A549 (cell line): ENCODE data around the gene CNIH3. TPM values are rescaled to one million over a fixed set of nuclear protein-coding genes. Genes with fewer than 3 reads are reported as not detected.

Experiments used
- ATAC-seq, 2 experiments: fragments of 200-7000 bp in 1 of 2; fragments of >200 bp in 1 of 2; cut with Nextera tagmentation in 1 of 2; cut with Tn5 transposase in 1 of 2; 3 replicates each; pipeline versions ENCODE4 v1.8.0 to v1.9.1; 2018 to 2020; ENCODE audit warnings: mild to moderate bottlenecking in 1 of 2, moderate library complexity in 1 of 2
- CTCF ChIA-PET: fragments of 300-600 bp; sonication (Branson Sonifier 250); formaldehyde crosslinking; extraction: SDS; loops from one replicate; lab custom pipeline; 2021; ENCODE audit warnings: antibody characterized with exemption, inconsistent platforms; lab: Yijun Ruan, JAX
- POLR2A ChIA-PET: fragments of 350-600 bp; formaldehyde crosslinking; extraction: SDS; loops from one replicate; lab custom pipeline; 2021; ENCODE audit warnings: antibody characterized with exemption, inconsistent platforms; lab: Yijun Ruan, JAX
- DNase-seq, 2 experiments: peaks; one replicate each; pipeline versions ENCODE4 v3.0.0 to v3.0.0-alpha.2; 2011 to 2016; ENCODE audit warnings: low read depth in 1 of 2, low spot score in 1 of 2
- FAIRE-seq: peaks from 2 replicates; lab custom pipeline; 2011; peaks lifted over from hg19 to GRCh38; lab: Jason Lieb, UNC
- H3K27ac ChIP-seq, 2 experiments: fragments of >200 bp; sonication (Bioruptor Twin); formaldehyde crosslinking; 3 replicates each; pipeline ENCODE4 v1.5.1; 2016 to 2017
- H3K4me1 ChIP-seq: fragments of >200 bp; sonication (Bioruptor Twin); formaldehyde crosslinking; 3 replicates; pipeline ENCODE4 v1.6.1; 2016
- H3K4me2 ChIP-seq: fragments of >200 bp; sonication (Bioruptor Twin); formaldehyde crosslinking; 3 replicates; pipeline ENCODE4 v1.6.1; 2016
- H3K4me3 ChIP-seq: fragments of >200 bp; sonication (Bioruptor Twin); formaldehyde crosslinking; 3 replicates; pipeline ENCODE4 v1.5.1; 2016
- H3K9me3 ChIP-seq: fragments of >200 bp; sonication (Bioruptor Twin); formaldehyde crosslinking; 3 replicates; pipeline ENCODE4 v1.6.1; 2016
- CEBPB ChIP-seq, 2 experiments: fragments of >200 bp in 1 of 2; sonication (Bioruptor Twin) in 1 of 2; formaldehyde crosslinking in 1 of 2; IDR thresholded peaks; 2 replicates each; pipeline ENCODE4 v1.6.1; 2012 to 2016
- CHD2 ChIP-seq: fragments of 150-350 bp; IDR thresholded peaks from 2 replicates; pipeline ENCODE4 v1.6.1; 2014; ENCODE audit warnings: low read length; ENCODE audit not compliant: partially characterized antibody
- CHD4 ChIP-seq: fragments of 200-600 bp; sonication (generic); IDR thresholded peaks from 2 replicates; pipeline ENCODE4 v1.6.1; 2016; ENCODE audit warnings: antibody characterized with exemption, mild to moderate bottlenecking, borderline replicate concordance
- EHMT2 ChIP-seq: fragments of 200-600 bp; sonication (generic); IDR thresholded peaks from 2 replicates; pipeline ENCODE4 v1.6.1; 2016; ENCODE audit warnings: antibody characterized with exemption, low read depth, mild to moderate bottlenecking, moderate library complexity
- EP300 ChIP-seq, 2 experiments: fragments of >200 bp; sonication (Bioruptor Twin); formaldehyde crosslinking; IDR thresholded peaks; 2 replicates in 1 of 2; 3 replicates in 1 of 2; pipeline ENCODE4 v1.6.1; 2016 to 2017
- ESRRA ChIP-seq: fragments of 150-350 bp; IDR thresholded peaks from 2 replicates; pipeline ENCODE4 v1.6.1; 2014; ENCODE audit warnings: mild to moderate bottlenecking, low read length, borderline replicate concordance
- FOSB ChIP-seq: fragments of 250-450 bp; sonication (Bioruptor Pico); IDR thresholded peaks from 2 replicates; pipeline ENCODE4 v1.5.0; 2020; ENCODE audit warnings: mild to moderate bottlenecking, moderate library complexity
- FOXS1 ChIP-seq: fragments of 250-450 bp; sonication (Bioruptor Pico); IDR thresholded peaks from 2 replicates; pipeline ENCODE4 v1.5.0; 2020; ENCODE audit warnings: mild to moderate bottlenecking, moderate library complexity
- HOXB13 ChIP-seq: fragments of 250-450 bp; sonication (Bioruptor Pico); IDR thresholded peaks from 2 replicates; pipeline ENCODE4 v1.5.0; 2020; ENCODE audit warnings: low read depth, mild to moderate bottlenecking, moderate library complexity
- HOXB5 ChIP-seq: fragments of 250-450 bp; sonication (Bioruptor Pico); IDR thresholded peaks from 2 replicates; pipeline ENCODE4 v1.5.0; 2020; ENCODE audit warnings: mild to moderate bottlenecking, moderate library complexity
- JUNB ChIP-seq: fragments of >200 bp; sonication (Bioruptor Twin); formaldehyde crosslinking; IDR thresholded peaks from 2 replicates; pipeline ENCODE4 v1.6.1; 2016
- NPAS2 ChIP-seq: fragments of 250-450 bp; sonication (Bioruptor Pico); IDR thresholded peaks from 2 replicates; pipeline ENCODE4 v1.8.0; 2022; ENCODE audit warnings: mild to moderate bottlenecking, moderate library complexity, borderline replicate concordance
- PHF8 ChIP-seq: fragments of 200-600 bp; sonication (generic); IDR thresholded peaks from 2 replicates; pipeline ENCODE4 v1.6.1; 2016; ENCODE audit warnings: low read depth, mild to moderate bottlenecking, antibody characterized with exemption, moderate library complexity, borderline replicate concordance
- RAD21 ChIP-seq, 2 experiments: fragments of >200 bp in 1 of 2; sonication (Bioruptor Twin) in 1 of 2; formaldehyde crosslinking in 1 of 2; IDR thresholded peaks in 1 of 2; conservative IDR thresholded peaks in 1 of 2; 2 replicates in 1 of 2; 3 replicates in 1 of 2; pipeline ENCODE4 v1.6.1; 2012 to 2018; ENCODE audit warnings: inconsistent platforms in 1 of 2
- RCOR1 ChIP-seq: fragments of 150-350 bp; IDR thresholded peaks from 2 replicates; pipeline ENCODE4 v1.6.1; 2014; ENCODE audit warnings: antibody characterized with exemption, low read length, low read depth
- RFX5 ChIP-seq: fragments of 450-650 bp; IDR thresholded peaks from 2 replicates; pipeline ENCODE4 v1.7.1; 2014; ENCODE audit warnings: antibody characterized with exemption, mild to moderate bottlenecking, moderate library complexity
- SMC3 ChIP-seq: fragments of >200 bp; sonication (Bioruptor Twin); formaldehyde crosslinking; IDR thresholded peaks from 3 replicates; pipeline ENCODE4 v1.6.1; 2018; ENCODE audit warnings: inconsistent platforms
- ZC3H11A ChIP-seq: fragments of 450-650 bp; IDR thresholded peaks from 2 replicates; pipeline ENCODE4 v1.6.1; 2014; ENCODE audit warnings: antibody characterized with exemption, mild to moderate bottlenecking
- ZFP36 ChIP-seq: fragments of 450-650 bp; IDR thresholded peaks from 2 replicates; pipeline ENCODE4 v1.6.1; 2014; ENCODE audit warnings: borderline replicate concordance; ENCODE audit not compliant: partially characterized antibody
- ZSCAN20 ChIP-seq: fragments of 250-450 bp; sonication (Bioruptor Pico); IDR thresholded peaks from 2 replicates; pipeline ENCODE4 v1.8.0; 2022; ENCODE audit warnings: mild to moderate bottlenecking, moderate library complexity
- WGBS: methylation state at CpG from one replicate; pipeline ENCODE4 v1.1.6; 2017; ENCODE audit errors: missing lambda C conversion rate; 5-methylcytosine and 5-hydroxymethylcytosine counted together
- polyA plus RNA-seq, 4 experiments: library from polyadenylated mRNA; depleted of rRNA in 3 of 4; stranded (reverse); fragments of >200 nt; fragmentation: RNase III in 1 of 4; extraction: RNeasy Plus Mini Kit Qiagen cat#74134 plus additional on column Dnase treatment in 1 of 4; gene quantifications; 2 replicates in 3 of 4; 3 replicates in 1 of 4; pipeline ENCODE4 v1.2.3, GENCODE V29; 2011 to 2017
- TF ChIP-seq, protein P1 (sequence below): fragments of 450-650 bp; IDR thresholded peaks from 2 replicates; pipeline ENCODE4 v1.6.1; 2014; ENCODE audit warnings: antibody characterized with exemption
- TF ChIP-seq, protein P2 (sequence below): fragments of >200 bp; sonication (Bioruptor Twin); formaldehyde crosslinking; IDR thresholded peaks from 2 replicates; pipeline ENCODE4 v1.6.1; 2016
- TF ChIP-seq, protein P3 (sequence below): fragments of 150-350 bp; IDR thresholded peaks from 2 replicates; pipeline ENCODE4 v1.6.1; 2014; ENCODE audit warnings: low read depth, mild to moderate bottlenecking, low read length
- TF ChIP-seq, protein P4 (sequence below): IDR thresholded peaks from 2 replicates; pipeline ENCODE4 v1.6.1; 2012; ENCODE audit warnings: low read depth, borderline replicate concordance
- TF ChIP-seq, protein P5 (sequence below): fragments of 250-450 bp; sonication (Bioruptor Pico); IDR thresholded peaks from 2 replicates; pipeline ENCODE4 v1.5.0; 2021; ENCODE audit warnings: mild to moderate bottlenecking, moderate library complexity, borderline replicate concordance

The CNIH3 gene
- polyA plus RNA-seq, 2 of the 4 experiments (the other 2 are of a cell fraction): 0.61 to 0.85 TPM

DNA sequence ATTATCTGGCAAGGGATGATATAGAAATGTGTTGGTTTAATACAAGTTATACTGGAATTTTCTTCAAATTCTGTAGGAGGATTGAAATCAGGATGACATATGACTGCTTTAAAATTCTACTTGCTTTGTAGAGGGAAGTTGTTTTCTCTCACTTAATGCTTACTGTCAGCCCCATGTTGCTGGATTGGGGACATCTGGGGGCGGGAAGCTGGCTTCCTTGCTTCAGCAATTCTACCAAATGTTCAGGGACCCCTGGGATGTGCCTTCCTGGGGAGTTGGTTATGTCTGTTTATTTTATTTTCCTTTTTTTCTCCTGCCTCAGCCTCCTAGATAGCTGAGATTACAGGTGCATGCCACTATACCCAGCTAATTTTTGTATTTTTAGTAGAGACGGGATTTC lies 63.5 kb downstream of the CNIH3 start:
- 56% methylated on average over 2 of the region's 2 CpGs for WGBS
- no peaks in the 10 kb centered on the region for H3K4me1 ChIP-seq
- no peak overlapping the region for H3K4me2 ChIP-seq
- CTCF ChIA-PET: interaction anchor here (1.1 kb wide), 2 partner anchors 10 to 35 kb away, joined by 3 read pairs; no protein-coding TSS in a partner anchor
- no peak for DNase-seq
- H3K27ac ChIP-seq: no peak overlapping the region
- H3K4me3 ChIP-seq: no peak overlapping the region
- POLR2A ChIA-PET: no interaction called here
- FAIRE-seq: no peak
- ATAC-seq: no peak
- no peak for TF ChIP-seq ZFP36
- TF ChIP-seq RCOR1: no peak
- no peak for TF ChIP-seq CHD4
- no peak for TF ChIP-seq RAD21 (conservative IDR thresholded peaks at IDR 0.05 in 1 of 2, IDR thresholded peaks at IDR 0.05 in 1 of 2)
- TF ChIP-seq FOSB (CRISPR knock-in tag): no peak
- H3K9me3 ChIP-seq: no peaks in the 10 kb centered on the region

DNA sequence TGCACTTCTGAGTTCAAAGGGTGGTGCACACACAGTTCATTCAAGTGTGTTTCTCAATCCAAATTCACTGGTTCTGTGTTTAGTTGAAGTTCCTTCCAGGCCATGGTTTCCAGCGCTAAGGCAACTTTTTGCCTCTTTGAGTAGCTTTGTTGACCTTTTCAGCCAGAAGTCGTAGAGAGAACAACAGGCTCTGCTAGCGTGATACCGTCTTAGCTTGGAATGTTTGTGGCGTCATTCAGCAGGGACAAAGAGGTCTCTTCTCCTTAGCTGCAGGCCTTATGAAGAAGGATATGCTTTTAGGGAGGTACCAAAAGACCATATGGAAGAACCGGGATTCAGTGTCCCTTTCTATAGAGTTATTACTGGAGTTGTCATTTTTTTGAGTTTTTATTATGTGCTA lies 65.7 kb downstream of the CNIH3 start:
- Histone ChIP-seq H3K4me2 (no peak overlapping the region), H3K9me3 (no peaks in the 10 kb centered on the region), H3K27ac (no peak overlapping the region), H3K4me1 (no peaks in the 10 kb centered on the region), H3K4me3 (no peak overlapping the region)
- POLR2A ChIA-PET: no interaction called here
- TF ChIP-seq CHD2 (no peak), SMC3 (no peak), EHMT2 (no peak), FOXS1 (CRISPR knock-in tag) (no peak), ESRRA (no peak), NPAS2 (no peak), RFX5 (no peak), ZC3H11A (no peak), ZSCAN20 (CRISPR knock-in tag) (no peak), JUNB (no peak), HOXB13 (CRISPR knock-in tag) (no peak)
- TF ChIP-seq, protein P1, sequence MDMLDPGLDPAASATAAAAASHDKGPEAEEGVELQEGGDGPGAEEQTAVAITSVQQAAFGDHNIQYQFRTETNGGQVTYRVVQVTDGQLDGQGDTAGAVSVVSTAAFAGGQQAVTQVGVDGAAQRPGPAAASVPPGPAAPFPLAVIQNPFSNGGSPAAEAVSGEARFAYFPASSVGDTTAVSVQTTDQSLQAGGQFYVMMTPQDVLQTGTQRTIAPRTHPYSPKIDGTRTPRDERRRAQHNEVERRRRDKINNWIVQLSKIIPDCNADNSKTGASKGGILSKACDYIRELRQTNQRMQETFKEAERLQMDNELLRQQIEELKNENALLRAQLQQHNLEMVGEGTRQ: no peak
- TF ChIP-seq, protein P2, sequence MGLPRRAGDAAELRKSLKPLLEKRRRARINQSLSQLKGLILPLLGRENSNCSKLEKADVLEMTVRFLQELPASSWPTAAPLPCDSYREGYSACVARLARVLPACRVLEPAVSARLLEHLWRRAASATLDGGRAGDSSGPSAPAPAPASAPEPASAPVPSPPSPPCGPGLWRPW: no peak
- TF ChIP-seq, protein P3, sequence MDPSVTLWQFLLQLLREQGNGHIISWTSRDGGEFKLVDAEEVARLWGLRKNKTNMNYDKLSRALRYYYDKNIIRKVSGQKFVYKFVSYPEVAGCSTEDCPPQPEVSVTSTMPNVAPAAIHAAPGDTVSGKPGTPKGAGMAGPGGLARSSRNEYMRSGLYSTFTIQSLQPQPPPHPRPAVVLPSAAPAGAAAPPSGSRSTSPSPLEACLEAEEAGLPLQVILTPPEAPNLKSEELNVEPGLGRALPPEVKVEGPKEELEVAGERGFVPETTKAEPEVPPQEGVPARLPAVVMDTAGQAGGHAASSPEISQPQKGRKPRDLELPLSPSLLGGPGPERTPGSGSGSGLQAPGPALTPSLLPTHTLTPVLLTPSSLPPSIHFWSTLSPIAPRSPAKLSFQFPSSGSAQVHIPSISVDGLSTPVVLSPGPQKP: no peak
- TF ChIP-seq, protein P4, sequence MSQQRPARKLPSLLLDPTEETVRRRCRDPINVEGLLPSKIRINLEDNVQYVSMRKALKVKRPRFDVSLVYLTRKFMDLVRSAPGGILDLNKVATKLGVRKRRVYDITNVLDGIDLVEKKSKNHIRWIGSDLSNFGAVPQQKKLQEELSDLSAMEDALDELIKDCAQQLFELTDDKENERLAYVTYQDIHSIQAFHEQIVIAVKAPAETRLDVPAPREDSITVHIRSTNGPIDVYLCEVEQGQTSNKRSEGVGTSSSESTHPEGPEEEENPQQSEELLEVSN: no peak
- ATAC-seq (no peak), DNase-seq (no peak), FAIRE-seq (no peak)
- CTCF ChIA-PET: interaction anchor here (1.2 kb wide), 1 partner anchor 37 kb away, joined by 4 read pairs; no protein-coding TSS in a partner anchor
- 49% methylated on average over 6 of the region's 6 CpGs for WGBS

DNA sequence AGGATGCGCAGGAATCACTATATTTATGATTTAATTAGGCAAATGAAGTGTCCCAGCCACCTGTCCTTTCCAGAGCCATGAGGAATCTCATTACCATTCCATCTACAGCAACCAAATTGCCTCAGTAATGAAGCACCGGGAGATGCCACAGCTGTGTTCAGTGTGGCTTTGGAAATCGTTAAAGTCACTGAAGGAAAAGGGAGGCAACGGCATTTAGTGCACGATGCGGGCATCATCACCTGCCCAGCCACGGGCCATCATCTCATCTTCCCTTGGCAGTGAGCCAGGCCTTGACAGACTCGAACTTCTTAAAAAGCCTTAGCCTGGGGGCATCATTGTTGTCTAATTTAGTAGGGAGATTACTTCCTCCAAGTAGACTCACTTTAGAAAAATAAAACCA lies 67.8 kb downstream of the CNIH3 start:
- Histone ChIP-seq H3K27ac (no peak overlapping the region), H3K4me2 (no peak overlapping the region), H3K4me3 (no peak overlapping the region), H3K4me1 (no peaks in the 10 kb centered on the region), H3K9me3 (no peaks in the 10 kb centered on the region)
- CTCF ChIA-PET: interaction anchor here (1.1 kb wide), 1 partner anchor 239 kb away, joined by 3 read pairs; no protein-coding TSS in a partner anchor
- DNase-seq: no peak
- 47% methylated on average over 8 of the region's 8 CpGs for WGBS
- ATAC-seq: no peak
- POLR2A ChIA-PET: no interaction called here
- FAIRE-seq: no peak
- no peak for TF ChIP-seq PHF8
- TF ChIP-seq HOXB5 (CRISPR knock-in tag): no peak
- TF ChIP-seq, protein P3: no peak
- no peak for TF ChIP-seq FOSB (CRISPR knock-in tag)
- no peak for TF ChIP-seq HOXB13 (CRISPR knock-in tag)
- TF ChIP-seq, protein P5, sequence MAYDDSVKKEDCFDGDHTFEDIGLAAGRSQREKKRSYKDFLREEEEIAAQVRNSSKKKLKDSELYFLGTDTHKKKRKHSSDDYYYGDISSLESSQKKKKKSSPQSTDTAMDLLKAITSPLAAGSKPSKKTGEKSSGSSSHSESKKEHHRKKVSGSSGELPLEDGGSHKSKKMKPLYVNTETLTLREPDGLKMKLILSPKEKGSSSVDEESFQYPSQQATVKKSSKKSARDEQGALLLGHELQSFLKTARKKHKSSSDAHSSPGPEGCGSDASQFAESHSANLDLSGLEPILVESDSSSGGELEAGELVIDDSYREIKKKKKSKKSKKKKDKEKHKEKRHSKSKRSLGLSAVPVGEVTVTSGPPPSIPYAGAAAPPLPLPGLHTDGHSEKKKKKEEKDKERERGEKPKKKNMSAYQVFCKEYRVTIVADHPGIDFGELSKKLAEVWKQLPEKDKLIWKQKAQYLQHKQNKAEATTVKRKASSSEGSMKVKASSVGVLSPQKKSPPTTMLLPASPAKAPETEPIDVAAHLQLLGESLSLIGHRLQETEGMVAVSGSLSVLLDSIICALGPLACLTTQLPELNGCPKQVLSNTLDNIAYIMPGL (CRISPR knock-in tag): no peak
- TF ChIP-seq, protein P2: no peak
- TF ChIP-seq, protein P1: no peak
- no peak for TF ChIP-seq EP300 (IDR thresholded peaks at IDR 0.05)
- TF ChIP-seq EHMT2: no peak
- TF ChIP-seq FOXS1 (CRISPR knock-in tag): no peak
- no peak for TF ChIP-seq CEBPB (IDR thresholded peaks at IDR 0.05)
